ENCODE data around the gene PSMA4. TPM values are rescaled to one million over a fixed set of nuclear protein-coding genes. Genes with fewer than 3 reads are reported as not detected.

The PSMA4 gene
- total and polyA plus RNA-seq, 2 of the 8 experiments (the other 6 are each of a cell fraction or from before 2014, with no cell fraction given), result 348 to 445 TPM

DNA sequence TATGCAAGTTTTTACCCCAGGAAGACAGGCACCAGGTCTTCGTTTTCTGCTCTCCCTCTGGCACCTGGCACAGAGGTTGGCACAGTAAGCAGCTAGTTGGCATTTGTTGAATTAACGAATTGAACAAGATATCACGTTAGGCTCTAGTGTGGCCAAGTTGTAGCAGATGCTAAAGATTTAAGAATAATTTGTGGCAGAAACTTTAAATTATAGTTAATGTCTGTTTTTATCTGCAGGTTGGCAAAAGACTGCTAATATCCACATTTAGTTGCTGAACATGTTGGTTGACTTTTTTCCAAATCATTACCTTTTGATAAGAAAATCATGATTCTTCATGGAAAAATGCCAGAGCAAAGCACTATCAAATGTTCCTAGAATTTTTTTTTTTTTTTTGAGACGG lies 33.2 kb downstream of the PSMA4 start:
- Histone ChIP-seq H2BK5ac (ENCODE audit: low read depth, low read length) (no peak overlapping the region), H4K8ac (ENCODE audit: extremely low read depth, insufficient read depth, low read length) (no peak overlapping the region), H3K23ac (ENCODE audit: insufficient read length) (no peak overlapping the region), H2BK12ac (ENCODE audit: low read depth, low read length) (no peak overlapping the region), H4K20me1 (replicated peaks in 1 of 2; ENCODE audit: control insufficient read depth in 1 of 2, insufficient read depth in 2 of 2, low read length in 2 of 2) (peaks cover 0 to 2% of the 10 kb centered on the region in 2 experiments), H3K4me1 (replicated peaks in 1 of 4; ENCODE audit: control insufficient read depth in 3 of 4, insufficient read depth in 4 of 4, low read length in 3 of 4) (peaks cover 0 to 3% (median 0%) of the 10 kb centered on the region in 4 experiments; a peak in 1 of 7 replicates), H4K5ac (ENCODE audit: insufficient read length, low read depth, low read length) (no peak overlapping the region), H4K91ac (replicated peaks; ENCODE audit: insufficient read length, low read length) (no peak overlapping the region), H3K18ac (ENCODE audit: extremely low read depth, low read length) (no peak overlapping the region), H3K79me2 (ENCODE audit: control insufficient read depth in 1 of 2, insufficient read depth in 2 of 2, low read length in 2 of 2) (peaks cover 0 to 57% of the 10 kb centered on the region in 2 experiments; a peak in 2 of 4 replicates), H2BK15ac (ENCODE audit: low read length) (no peak overlapping the region), H3K9me3 (ENCODE audit: insufficient read depth in 2 of 2, low read depth in 1 of 2, low read length in 1 of 2) (no peaks in the 10 kb centered on the region), H3K27ac (ENCODE audit: low read depth, low read length) (no peak overlapping the region), H3K36me3 (ENCODE audit: control insufficient read depth in 2 of 4, insufficient read depth in 4 of 4, low read length in 3 of 4) (no peaks in the 10 kb centered on the region; a peak in 1 of 8 replicates), H3K56ac (replicated peaks; ENCODE audit: insufficient read length, low read depth, low read length) (no peak overlapping the region), H3K79me1 (ENCODE audit: low read depth, low read length) (no peaks in the 10 kb centered on the region; the same call in 1 of the 2 replicates), H2AK5ac (ENCODE audit: low read depth, low read length) (no peak overlapping the region), H2BK20ac (ENCODE audit: low read length) (no peak overlapping the region), H3K14ac (ENCODE audit: insufficient read length) (no peak overlapping the region), H3K23me2 (ENCODE audit: low read depth, low read length) (no peaks in the 10 kb centered on the region), H3K4ac (replicated peaks; ENCODE audit: insufficient read length, low read depth, low read length) (no peak overlapping the region), H3K9ac (replicated peaks in 1 of 4; ENCODE audit: extremely low read depth in 1 of 4, low read depth in 3 of 4, low read length in 3 of 4) (no peak overlapping the region), H3K27me3 (replicated peaks in 1 of 4; ENCODE audit: control insufficient read depth in 3 of 4, extremely low read depth in 1 of 4, insufficient read depth in 3 of 4, low read length in 3 of 4) (no peaks in the 10 kb centered on the region), H2AFZ (ENCODE audit: low read length) (no peak overlapping the region), H3K4me2 (ENCODE audit: insufficient read depth in 1 of 2, low read depth in 2 of 2, low read length in 2 of 2) (no peak overlapping the region), H3K4me3 (ENCODE audit: extremely low read depth in 1 of 4, insufficient read depth in 2 of 4, low read depth in 3 of 4, low read length in 4 of 4) (no peak overlapping the region), H2BK120ac (replicated peaks; ENCODE audit: low read depth, low read length) (no peak overlapping the region)
- FAIRE-seq (no peak), DNase-seq (ENCODE audit: low read depth in 1 of 2, low spot score in 2 of 2) (no peak)
- WGBS, 2 experiments (ENCODE audit: extremely low coverage in 1 of 2, insufficient coverage in 1 of 2, insufficient read length in 1 of 2, insufficient replicate concordance in 2 of 2, low coverage in 1 of 2, low lambda C conversion rate in 2 of 2, missing lambda C conversion rate in 1 of 2), result 62% methylated on average over 4 of the region's 4 CpGs; no CpG with 5 or more reads in 1 of the 2 experiments
- TF ChIP-seq CHD2 (IDR thresholded peaks at IDR 0.05; ENCODE audit: low read length) (no peak), CBX5 (IDR thresholded peaks at IDR 0.05; ENCODE audit: low read depth, low read length) (no peak), FOSL1 (IDR thresholded peaks at IDR 0.05; ENCODE audit: insufficient read depth, low read depth, low read length) (no peak), ASH2L (IDR thresholded peaks at IDR 0.05; ENCODE audit: low read length) (no peak), RNF2 (IDR thresholded peaks at IDR 0.05; ENCODE audit: borderline replicate concordance, low read depth, low read length, missing control alignments, poor library complexity, severe bottlenecking) (no peak)
- CTCF ChIA-PET (ENCODE audit: partially characterized antibody), result interaction anchor here (0.7 kb wide), 1 partner anchor 19 kb away, joined by 3 read pairs; no protein-coding TSS in a partner anchor
- POLR2A ChIA-PET (ENCODE audit: partially characterized antibody), result no interaction called here

Data from H1 (cell line).